Stimulated activated CD4-positive, alpha-beta T cell treated with anti-CD3 and anti-CD28 coated beads, Interleukin-12 subunit alpha, Interleukin-12 subunit beta, amount 100 ng/mL, for 24 hours (primary cell): ENCODE results near the gene EIF3M.
"Not testable (repeated sequence)": the region's sequence is repeated elsewhere in the genome, so short reads cannot be mapped to it uniquely, and the experiment has no call there.

Experiments
- DNase-seq, 2 experiments: peaks; one replicate each; pipeline ENCODE4 v3.0.0-alpha.2; 2020; ENCODE audit warnings: low read depth in 2 of 2

The EIF3M gene

DNA sequence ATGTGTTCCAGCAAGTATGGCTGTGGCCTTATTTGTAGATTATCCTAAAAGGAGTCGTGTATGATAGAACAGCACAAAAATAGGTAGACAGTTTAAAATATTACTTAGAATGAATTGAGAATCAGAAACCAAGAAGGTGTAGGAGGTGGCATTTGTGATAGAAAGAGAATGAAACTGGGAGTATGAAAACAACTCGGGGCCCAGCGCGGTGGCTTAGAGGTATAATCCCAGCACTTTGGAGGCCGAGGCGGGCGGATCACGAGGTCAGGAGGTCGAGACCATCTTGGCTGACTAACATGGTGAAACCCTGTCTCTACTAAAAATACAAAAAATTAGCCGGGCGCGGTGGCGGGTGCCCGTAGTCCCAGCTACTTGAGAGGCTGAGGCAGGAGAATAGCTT, 12.5 kb downstream of the EIF3M start:
- DNase-seq = peak in 1 of 2 experiments; percentile 38

DNA sequence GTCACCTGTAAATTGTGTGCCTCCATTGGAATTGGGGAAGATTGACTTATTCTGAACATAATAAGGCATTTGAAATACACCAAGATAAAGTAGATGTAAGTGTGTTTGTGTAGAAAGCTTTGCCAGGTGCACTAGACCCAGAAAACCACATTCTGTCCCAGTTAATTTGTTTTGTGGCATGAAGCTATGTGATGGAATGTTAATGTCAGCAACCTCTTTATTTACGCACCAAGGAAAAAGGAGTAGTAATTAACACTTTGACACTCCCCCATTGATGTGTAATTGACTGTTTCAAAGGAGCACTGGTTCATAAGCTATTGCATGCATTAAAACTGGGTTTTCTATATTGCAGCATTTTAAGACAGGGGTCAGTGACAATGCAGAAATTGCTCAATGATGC, 14.3 kb downstream of the EIF3M start:
- no peak for DNase-seq

DNA sequence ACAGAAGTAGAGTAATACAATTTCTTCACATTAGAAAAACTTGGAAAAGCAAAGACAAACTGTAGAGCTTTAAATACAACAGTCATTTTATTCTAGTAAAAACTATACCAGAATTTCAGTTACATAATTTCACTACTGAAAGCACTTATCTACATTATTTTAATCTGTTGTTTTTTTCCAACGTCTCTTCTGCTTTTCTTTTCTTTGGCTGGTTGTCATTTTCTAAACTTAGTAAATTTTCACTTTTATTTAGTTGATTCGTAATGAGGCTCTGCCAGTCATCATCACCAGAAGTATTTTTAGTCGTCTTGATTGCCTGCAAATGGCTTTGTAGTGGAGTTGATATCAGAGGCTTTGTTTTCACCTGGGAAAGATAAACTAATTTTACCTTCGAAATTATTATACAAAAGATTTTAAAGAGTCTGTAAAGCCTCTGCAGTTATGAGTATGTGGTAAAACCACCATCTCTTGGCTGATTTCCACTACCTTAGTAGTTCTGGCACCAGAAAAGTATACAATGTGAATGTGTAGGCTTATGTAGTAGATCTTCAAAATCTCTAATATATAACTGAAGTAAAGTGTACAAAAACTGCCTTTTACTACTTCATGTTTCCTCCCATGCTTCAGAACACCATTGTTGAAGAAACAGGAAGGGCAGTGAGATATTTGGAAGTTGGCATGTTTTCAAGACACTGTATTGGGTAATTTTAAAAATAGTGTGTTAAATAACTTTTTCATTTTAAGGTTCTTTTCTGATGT, 19.2 kb downstream of the EIF3M start:
- DNase-seq = no peak

DNA sequence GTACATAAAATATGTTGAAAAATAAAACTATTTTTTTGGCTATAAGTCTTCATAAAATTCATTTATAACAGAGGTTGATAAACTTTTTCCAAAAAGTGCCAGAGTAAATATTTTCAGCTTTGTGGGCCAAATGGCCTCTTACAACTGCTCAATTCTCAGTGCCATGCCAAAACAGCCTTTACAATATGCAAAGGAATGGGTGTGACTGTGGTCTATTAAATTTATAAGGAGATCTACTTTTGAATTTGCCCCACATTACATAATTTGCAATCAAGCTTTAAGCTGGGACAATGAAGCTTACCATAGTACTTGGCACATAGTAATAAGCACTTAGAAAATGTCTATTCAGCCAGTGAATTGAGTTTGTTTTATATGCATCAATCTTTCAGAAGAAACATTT, 22.6 kb downstream of the EIF3M start:
- no peak for DNase-seq

DNA sequence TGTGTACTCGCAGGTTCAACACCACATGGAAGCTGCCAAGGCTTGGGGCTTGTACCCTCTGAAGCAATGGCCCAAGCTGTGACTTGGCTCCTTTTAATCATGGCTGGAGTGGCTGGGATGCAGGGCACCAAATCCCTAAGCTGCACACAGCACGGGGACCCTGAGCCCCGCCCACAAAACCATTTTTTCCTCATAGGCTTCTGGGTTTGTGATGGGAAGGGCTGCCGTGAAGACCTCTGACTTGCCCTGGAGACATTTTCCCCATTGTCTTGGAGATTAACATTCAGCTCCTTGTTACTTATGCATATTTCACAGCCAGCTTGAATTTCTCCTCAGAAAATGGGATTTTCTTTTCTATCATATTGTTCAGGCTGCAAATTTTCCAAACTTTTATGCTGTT, 25.2 kb downstream of the EIF3M start:
- not testable (repeated sequence) for DNase-seq

DNA sequence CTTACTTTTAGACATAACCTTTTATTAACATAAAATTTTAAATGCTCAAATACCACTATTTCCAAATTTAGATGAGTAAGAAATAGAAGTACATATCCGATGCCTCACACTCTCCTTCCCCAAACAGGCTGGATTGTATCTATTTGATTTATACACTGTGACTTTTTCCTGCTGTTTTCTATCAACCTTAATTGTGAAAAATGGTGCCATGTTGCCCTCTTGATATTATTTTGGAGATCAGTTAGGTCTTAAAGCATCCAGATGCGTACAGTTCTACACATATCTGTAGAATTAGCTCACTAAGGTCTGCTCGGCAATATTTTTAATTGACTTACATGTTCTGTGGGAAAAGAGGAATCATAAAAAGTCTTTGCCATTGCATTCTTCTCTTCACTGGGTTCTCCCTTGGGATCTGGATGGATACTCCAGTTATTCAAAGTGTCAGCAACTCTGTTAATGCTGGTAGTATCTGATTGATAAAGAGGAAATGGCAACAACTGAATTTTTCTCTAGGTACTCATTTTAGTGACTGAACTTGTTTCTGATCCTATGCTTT, 27.2 kb downstream of the EIF3M start:
- no peak for DNase-seq

DNA sequence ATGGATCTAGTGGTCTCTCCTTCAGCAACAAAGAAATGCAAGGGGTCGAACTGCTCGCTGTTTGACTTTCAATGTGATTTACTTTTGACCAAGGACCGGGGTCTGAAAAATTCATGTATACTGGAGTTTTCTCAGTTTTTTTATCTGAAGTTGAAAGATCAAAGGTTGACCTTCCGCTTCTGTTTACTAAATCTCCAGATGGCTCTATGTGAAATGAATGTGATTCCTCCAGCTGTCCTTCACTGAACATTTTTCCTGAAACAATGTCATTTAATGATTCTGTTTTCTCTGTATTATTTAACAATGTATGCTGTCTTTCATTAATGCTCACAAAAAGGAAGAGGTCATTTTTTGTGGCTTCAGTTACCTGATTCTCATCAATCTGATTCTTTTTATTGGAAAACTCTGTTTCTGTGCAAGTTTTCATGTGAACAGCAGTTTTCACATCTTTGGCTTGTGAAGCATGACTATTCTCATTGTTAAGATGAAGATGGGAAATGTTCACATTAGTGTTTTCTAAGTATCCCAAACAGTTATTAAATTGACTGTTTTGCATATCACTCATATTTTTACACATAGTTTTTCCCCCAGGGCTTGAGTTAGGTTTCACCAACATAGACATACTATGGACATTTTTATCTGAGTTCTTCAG, 30.0 kb downstream of the EIF3M start:
- DNase-seq = no peak

DNA sequence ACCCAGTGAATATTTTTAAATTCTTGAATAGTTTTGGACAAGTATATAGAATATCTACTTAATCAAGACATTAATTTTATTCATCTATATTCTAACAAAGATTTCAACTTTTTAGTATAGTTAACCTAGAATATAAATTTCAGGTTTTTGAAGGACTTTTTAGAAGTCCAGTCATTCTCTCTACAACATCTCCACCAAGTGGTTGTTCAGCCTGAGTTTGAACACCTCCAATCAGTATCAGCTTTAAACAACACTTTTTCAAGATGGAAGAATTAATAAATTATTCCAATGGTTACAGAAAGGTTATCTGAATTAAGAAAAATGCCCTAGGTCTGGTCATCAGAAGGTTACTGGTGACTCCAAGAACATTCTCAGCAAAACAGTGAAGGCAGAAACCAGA, 31.8 kb downstream of the EIF3M start:
- DNase-seq = no peak

DNA sequence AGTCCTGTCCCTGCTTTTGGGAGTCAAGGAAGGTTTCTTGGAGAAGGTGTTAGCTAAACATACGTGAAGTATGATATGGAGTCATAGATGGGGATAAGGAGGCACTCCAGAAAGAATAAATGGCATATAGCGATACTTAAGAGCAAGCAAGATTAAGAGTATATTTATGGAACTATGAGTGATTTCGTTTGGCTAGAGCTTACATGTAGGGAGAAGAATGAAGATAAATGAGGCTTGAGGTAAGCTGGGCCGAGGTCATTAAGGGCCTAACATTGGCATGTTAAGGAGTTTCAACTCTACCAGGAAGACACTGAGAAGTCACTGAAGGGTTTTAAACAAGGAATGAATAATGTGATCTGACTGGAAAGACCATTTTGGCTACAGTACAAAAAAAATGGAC, 33.3 kb downstream of the EIF3M start:
- DNase-seq = no peak

DNA sequence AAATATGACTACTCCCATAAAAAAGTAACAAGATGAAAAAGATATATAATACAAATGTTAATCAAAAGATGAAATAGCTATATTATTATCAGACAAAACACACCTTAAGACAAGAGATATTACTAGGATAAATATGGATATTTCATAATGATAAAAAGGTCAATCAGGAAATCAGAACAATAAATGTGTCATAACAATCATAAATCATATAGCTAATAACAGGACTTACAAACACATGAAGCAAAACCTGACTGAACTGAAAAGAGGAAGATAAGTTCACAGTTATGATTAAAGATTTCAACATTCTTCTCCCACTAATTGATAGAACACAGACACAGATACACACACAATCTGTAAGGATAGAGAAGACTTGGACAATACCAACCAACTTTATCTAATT, 47.2 kb downstream of the EIF3M start:
- no peak for DNase-seq

DNA sequence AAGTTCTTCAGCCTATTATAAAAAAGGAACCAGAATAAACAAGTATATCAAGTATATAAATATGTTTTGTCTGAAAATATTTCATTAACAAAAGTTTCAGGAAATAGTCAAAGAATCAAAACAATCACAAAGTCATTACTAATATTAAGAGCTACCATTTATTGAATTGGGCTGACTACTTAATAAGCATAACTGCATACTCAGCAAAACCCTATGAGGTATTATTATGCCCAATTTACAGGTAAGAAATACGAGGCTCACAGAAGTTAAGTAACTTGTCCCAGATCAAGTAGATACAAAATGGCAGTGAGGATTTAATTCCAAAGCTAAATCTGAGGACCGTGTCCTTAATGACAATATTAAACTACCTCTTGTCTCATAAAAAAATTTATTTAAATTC, 52.2 kb downstream of the EIF3M start:
- DNase-seq = no peak

DNA sequence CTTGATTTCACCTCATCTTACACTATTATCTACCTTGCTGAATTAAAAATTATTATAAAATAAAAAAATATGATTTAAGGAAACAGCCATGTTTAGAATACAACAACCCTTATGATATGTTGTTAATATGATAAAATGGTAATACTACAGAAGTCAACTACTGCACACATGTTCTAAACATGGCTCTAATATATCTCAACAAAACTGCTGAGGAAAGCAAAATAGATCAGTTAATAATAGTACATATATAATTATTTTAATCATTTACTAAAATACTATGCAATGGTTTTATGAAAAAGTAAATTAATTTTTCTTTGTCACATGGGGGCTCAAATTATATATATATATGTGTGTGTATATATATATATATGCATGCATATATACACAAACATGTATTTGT, 57.7 kb downstream of the EIF3M start:
- no peak for DNase-seq

DNA sequence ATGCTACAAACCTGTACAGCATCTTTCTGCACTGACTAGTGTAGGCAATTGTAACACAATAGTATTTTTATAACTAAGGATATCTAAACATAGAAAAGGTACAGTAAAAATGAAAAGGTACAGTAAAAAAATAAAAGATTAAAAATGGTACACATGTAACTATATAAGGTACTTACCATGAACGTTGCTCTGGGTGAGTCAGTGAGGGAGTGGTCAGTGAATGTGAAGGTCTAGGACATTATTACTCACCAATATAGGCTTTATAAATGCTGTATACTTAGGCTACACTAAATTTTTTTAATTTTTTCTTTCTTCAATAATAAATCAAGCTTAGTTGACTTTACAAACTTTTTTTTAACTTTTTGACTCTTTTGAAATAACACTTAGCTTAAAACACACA, 59.9 kb downstream of the EIF3M start:
- no peak for DNase-seq
